GM20431 (cell line): ENCODE results near the gene CD7.
"Not testable (repeated sequence)": the region's sequence is repeated elsewhere in the genome, so short reads cannot be mapped to it uniquely, and the experiment has no call there.

Source experiments
- in situ Hi-C: fragments of 300-500 bp; cut with MseI, MboI; formaldehyde crosslinking; loops from one replicate; pipeline ENCODE4 v1.15.0; 2020; ENCODE audit warnings: low sequenced_read_pairs; ENCODE audit not compliant: unreplicated experiment

CD7 gene

DNA sequence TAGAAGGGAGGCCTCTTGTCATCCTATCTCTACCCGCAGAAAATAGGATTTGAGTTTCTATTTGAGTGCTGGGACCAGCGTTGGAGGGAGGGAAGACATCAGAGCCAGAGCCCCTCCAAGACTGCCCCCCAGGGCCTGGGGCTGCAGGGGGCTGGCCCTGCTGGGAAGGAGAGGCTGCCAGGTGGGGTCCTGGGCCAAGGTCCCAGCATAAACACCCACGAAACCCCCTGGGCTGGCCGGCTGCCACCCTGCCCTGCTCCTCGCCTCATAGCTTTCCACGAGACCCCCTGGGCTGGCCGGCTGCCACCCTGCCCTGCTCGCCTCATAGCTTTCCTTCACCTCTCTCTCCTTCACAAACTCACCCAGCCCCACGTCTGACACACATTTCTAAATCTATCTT, 31.0 kb upstream of the CD7 start:
- in situ Hi-C loops: no loop called here

DNA sequence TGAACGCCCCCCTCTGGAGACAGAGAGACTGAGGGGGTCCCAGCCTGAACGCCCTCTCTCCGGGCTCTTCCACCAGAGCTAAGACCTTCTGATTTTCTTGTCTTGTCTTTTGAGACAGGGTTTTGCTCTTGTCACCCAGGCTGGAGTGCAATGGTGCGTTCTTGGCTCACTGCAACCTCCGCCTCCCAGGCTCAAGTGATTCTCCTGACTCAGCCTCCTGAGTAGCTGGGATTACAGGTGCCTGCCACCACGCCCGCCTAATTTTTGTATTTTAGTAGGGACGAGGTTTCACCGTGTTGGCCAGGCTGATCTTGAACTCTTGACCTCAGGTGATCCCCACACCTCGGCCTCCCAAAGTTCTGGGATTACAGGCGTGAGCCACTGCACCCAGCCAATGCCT, 30.6 kb upstream of the CD7 start:
- in situ Hi-C loops: not testable (repeated sequence)

DNA sequence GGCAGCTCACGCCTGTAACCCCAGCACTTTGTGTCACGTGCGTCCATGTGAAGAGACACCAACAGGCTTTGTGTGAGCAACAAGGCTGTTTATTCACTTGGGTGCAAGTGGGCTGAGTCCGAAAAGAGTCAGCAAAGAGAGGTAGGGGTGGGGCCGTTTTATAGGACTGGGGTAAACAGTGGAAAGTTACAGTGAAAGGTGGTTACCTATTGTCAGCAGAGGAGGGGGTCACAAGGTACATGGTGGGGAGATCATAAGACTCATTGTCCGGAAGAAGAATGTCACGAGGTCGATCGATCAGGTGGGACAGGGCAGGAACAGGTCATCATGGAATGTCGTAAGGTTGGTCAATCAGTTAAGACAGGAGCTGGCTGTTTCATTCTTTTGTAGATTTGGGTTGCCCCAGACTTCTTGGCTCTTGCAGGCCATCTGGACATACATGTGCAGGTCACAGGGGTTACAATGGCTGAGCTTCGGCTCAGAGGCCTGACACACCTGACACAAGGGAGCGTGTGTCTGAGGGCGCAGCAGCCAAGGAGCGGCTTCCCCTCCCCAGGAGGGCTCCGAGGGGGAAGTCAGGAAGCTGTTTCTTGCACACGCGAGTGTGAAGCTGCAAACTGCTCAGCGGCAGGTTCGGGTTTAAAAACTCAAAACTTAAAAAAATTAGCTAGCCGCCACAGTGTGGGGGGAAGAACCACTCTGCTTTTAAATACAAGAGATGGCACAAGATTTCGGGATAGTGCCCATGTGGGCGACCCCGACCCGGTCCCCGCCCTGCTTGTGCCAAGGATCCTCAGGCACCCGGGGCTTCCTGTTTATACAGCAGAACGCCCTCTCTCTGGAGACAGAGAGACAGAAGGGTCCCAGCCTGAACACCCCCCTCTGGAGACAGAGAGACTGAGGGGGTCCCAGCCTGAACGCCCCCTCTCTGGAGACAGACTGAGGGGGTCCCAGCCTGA, 29.2 kb upstream of the CD7 start:
- in situ Hi-C loops: no loop called here

DNA sequence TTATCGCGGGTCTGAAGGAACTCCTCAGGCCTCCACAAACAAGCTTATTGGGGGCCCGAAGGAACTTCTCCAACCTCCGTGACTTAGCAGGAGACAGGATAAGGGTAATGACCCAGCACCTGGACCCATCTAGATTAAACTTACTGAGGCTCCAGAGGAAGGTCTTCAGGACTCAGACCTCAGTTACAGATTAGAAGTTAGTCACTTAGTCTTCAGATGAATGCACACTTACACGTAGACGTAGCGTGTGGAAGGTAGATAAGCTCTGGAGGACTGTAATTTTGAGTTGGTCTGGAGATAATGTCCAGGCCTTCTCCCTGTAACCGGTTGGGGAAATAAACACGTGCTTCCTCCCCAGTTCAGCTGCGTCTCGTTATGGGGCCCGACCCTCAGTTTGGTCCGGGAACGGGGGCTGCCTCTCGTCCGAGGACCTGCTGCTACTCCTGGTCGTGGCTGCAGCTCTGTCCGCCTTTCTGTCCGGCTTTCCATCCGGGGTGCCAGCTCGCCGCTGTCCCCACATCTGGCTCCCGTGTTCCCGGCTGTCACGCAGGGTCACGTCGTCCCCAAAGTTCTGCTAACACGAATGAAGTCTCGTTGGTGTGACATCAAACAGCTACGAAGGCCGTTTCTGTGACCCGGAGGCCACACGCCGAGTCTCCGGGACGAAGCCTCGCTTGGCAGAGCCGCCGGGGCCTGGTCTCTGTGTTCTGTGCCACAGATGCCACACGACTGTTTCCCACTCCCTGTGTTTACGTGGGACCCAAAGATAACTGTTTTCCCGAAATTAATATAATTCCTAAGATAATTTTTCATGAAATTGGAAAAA, 28.0 kb upstream of the CD7 start:
- in situ Hi-C loops: no loop called here

DNA sequence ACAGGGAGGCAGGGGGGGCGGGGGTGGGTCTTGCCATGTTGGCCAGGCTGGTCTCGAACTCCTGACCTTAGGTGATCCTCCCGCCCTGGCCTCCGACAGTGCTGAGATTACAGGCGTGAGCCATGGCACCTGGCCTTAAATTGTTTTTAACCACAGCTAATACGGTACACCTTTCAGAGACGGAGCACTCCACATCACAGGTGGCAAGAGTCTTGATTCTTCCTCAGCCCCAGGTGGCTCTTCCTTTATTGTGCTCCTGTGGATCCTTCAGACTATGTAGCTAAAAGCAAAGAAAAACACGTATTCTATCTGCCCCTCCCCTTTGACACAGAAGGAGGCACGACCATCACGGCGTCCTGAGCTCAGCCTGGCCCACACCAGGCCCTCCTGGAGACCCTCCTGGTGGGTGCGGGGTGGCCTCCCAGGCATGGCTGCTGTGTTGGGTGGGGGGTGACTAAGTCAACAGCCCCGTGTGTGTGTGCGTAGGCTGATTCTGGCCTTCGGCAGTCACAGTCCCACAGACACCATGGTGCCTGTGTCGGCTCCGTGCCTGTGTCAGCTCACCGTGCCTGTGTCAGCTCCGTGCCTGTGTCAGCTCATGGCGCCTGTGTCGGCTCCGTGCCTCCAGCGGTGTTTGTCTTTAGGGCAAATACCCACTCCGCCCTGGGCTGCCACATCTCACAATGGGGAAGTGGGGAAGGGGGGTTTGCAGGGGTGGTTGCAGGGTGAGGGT, 26.9 kb upstream of the CD7 start:
- in situ Hi-C loops: no loop called here

DNA sequence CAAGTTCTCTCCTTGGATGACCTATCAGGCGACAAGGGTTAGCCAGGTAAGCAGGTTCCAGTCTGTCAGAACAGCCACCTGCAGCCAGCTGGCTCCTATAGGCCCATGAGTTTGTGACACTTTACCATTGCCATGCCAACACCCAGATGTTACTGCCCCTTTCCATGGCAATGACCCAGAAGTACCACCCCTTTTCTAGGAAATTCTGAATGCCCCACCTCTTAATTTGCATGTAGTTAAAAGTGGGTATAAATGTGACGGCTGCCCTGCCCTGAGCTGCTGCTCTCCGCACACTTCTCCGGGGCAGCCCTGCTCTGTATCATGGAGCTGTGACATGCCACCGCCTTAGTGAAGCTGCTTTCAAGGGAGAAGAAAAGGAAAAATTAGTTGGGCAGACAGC, 26.2 kb upstream of the CD7 start:
- in situ Hi-C loops: no loop called here

DNA sequence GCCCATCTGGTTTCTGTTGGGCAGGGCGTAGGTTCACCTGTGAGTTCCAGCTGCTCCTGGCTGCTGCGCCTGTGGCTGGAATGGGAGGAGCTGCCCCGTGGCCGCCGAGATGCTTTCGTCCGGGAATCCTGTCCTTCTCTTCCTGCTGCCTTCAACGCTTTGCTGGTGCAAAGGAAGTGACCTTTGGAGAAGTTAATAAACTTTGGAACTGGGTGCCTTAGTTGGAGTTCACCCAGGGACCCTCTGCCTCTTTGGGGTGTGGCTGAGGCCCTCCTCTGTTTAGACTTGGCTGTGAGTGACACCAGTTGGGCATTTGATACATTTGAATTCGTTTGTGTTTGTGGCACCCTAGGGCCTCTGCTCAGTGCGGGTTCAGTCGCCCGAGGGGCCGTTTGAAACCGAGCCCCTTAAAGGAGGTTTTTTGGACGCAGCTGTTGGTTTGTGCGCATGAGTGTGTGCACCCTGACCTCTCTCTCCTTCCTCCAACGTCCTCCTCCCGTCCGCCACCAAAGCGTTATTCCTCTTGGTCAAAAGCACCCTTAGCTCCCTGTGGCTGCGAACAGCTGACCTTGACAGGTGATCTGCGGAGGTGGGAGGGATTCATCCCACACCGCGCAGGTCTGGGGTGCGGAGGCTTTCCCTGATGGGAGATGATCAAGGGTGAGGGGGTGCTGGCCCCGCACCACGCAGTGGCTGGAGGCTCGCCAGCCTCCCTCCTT, 25.1 kb upstream of the CD7 start:
- in situ Hi-C loops: no loop called here

DNA sequence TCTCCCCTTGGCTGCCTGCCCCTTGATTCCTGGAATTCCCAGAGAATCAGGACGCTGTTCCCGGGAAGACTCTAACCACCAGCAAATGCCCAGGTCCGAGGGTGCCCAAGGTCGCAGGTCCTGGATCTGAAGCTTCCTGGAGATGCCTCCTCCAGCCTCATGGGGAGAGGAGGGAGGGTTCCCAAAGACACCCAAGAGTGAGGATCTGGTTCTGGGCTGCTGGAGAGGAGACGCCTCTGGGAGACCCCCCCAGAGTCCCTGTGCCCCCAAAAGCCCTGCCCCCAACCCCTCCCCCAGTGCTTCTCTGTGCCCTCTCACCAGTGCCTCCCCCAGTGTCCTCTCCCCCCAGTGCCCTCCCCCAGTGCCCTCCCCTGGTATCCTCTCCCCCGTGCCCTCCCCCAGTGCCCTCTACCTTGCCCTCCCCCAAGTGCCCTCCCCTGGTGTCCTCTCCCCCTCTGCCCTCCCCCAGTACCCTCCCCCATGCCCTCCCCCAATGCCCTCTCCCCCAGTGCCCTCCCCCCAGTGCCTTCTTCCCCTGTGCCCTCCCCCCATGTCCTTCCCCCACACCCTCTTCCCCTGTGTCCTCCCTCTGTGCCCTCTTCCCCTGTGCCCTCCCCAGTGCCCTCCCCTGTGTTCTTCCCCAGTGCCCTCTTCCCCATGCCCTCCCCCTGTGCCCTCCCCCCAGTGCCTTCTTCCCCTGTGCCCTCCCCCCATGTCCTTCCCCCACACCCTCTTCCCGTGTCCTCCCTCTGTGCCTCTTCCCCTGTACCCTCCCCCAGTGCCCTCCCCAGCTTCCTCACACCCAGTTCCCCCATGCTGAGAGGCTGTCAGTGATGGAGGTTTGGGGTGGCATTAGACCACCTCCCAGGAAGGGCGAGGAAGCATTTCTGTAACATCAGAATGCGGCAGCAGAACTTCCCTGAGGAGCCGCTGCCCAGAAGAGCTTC, 22.5 kb upstream of the CD7 start:
- in situ Hi-C loops: no loop called here

DNA sequence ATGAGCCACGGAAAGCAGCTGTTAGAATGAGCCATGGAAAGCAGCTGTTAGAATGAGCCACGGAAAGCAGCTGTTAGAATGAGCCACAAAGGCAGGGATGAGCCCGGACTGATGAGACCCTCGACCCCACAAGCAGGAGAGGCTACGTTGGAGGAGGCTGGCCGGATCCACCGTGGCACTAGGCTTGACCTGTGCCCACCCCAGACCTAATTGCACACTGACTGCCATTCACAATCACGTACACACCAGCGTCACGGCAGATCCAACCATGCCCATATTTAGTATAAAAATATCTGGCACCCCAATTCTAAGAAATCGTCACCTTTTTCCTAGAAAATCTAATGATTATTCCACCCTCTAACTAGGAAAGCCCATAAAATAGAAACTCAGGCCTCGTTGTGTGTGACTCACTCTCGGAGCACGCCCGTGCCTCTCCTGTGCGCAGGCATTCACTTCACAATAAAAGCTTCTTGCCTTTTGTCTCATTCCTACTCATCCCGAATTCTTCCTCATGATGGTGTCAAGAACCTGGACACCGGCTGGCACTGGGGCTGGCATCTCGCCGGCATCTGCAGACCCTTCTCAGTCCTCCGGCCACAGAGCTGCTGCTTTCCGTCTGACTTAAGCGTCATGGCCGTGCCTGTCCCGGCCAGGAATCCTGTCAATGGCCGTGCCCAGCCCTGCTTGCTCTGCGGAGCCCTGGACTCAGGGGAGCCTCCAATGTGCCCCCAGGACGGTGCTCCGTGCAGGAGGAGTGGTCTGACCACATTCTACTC, 21.6 kb upstream of the CD7 start:
- in situ Hi-C loops: no loop called here

DNA sequence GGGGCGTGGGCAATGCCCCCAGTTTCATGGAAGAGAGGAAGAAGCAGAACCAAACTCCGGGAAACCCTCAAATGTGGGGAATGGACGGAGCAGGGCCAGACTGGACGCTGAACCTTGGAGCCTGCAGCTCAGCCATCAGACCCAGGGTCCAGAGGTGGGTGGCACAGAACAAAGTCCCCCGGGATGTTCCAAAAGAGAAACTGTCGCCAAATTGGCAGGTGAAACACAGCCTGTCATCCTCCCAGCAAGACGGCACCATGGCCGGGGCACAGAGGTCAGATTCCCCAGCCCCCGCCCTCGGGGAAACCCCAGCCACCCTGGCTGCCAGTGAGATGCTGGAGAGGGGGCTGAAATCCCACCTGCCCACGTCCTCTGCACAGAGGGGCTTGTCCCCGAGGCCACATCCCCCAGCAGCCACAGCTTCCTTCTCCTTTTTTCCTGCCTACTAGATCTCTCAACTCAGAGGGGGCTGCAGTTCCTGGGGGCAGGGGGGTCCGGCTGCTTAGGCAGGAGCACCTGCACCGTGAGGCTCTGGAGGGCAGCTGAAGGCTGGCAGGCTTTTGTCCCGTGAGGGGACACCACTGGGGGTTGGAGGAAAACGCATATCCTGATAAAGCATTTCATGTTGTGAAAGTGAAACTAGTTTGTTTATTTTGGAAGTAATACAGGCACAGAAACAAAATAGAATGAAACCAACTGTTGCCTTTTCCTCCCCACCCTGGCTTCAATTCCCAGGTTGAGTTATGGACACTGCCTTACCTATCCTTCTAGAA, 17.4 kb upstream of the CD7 start:
- in situ Hi-C loops: no loop called here

DNA sequence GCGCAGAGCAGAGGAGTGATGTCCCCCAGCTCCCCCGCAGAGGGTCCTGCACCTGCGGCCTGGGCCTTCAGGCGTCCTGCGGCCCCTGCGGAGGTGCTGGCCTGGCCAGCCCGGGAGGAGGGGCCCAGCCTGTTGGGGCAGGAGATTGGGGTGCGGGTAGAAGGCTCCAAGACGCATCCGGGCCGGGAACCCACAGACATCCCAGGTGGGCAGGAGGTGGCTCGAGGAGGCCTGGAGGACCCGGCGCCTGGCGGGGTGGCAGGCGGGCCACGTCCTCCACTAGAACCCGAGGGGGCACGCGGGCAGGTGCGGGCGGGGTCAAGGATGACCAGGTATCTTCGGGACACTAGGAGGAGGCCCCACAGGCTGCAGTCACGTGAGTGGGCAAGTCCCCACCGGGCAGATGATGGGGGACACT, 16.8 kb upstream of the CD7 start:
- in situ Hi-C loops: no loop called here

DNA sequence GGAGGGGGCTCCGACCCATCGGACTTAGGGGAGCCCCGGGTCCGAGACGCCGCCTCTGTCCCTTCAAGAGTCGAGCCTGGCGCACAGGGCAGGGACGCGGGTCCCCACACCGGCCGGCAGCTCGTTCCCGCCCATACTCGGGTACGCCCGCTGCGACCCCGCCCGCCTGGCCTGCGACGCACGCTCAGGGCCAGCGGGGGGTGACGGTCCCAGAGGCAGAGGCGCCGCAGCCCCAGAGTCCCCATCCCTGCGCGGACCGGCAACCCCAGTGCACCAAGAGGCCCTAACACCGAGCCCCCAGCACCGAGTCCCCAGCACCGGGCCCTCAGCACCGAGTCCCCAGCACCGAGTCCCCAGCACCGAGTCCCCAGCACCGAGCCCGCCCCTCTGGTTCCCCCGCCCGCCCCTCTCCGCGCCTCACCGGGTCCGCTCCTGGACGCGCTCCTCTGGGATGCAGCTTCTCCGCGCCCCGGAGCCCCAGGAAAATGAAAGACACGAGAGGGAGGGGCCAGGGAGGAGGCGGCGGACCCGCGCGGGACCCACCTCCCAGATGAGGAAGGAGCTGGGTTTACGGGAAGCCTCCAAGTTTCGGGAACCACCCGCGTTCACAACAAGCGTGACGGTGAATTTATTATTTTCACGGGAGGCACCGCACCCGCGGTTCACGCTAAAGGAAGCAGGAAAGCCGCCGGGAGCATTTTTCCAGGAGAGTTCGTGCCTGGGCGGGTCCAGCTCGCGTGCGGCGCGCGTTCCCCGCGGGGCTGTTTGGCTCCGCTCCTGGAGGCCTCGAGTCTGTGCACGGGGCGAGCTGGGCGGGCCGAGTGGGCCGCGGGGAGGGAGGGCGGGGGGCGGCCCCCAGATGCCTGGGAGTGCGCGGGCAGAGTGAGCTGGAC, 16.1 kb upstream of the CD7 start, which contains the start of gene SECTM1:
Gene SECTM1 (minus strand): TSS at position 488 of the 893 bp plus-strand sequence. CDS start 6,526 bp downstream, outside the sequence.
- in situ Hi-C loops: no loop called here

DNA sequence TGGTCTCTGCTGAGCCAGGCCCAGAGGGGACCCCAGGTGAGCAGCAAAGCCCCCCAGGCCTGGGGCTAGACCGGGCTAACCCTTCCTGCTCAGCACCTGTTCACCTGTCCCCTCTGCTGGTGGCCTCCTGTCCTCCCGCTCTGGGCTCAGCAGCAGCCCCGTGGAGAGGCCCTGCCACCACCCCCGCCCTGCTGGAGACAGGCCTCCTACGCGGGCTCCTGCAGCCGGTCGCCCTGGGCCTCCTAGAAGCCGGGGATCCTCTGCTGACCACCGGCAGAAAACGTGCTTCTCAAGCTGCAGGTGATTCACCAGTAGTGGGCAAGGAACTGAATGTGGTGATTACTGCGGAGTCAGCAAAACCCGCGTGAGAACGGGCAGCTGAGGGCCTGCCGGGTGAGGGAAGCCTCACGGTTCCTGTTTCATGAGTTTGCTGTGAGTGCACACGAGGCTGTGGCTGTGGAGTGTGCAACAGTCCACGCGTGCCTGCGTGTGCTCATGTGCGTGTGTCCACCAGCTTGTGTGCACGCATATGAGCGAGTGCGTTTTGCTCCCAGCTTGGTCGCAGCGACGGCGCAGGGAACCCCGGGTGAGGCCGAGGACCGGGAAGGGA, 15.4 kb upstream of the CD7 start:
- in situ Hi-C loops: no loop called here

DNA sequence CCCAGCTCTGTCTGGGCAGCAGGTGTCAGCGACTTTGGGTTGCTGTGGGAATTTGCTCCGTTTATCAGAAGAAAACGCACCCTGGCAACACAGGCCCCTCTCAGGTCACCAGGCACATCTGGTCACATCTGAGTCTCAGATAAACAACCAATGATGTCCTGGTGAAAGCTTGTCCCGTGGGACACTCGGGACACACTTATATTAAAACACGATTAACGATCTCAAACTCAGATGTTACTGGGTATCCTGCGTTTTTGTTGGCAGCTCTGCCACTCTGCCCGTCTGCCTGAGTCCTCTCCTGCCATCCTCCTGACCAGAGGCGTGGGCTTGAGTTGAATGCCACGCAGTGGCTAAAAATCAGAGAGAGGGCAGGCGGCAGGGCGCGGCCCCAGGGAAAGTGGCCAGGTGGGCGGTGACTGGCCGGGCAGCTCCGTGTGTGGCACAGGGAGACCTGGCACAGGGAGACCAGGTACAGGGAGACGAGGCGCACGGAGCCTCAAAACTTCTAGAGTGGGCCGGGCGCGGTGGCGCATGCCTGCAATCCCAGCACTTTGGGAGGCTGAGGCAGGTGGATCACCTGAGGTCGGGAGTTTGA, 14.0 kb upstream of the CD7 start:
- in situ Hi-C loops: no loop called here
